ENCODE measurements around the gene PI4KA. TPM values are rescaled to one million over a fixed set of nuclear protein-coding genes. Genes with fewer than 3 reads are reported as not detected.

Gene PI4KA
- total RNA-seq, 4 donors from 2014 or later = 44.7 to 136 (median 67.7) TPM

DNA sequence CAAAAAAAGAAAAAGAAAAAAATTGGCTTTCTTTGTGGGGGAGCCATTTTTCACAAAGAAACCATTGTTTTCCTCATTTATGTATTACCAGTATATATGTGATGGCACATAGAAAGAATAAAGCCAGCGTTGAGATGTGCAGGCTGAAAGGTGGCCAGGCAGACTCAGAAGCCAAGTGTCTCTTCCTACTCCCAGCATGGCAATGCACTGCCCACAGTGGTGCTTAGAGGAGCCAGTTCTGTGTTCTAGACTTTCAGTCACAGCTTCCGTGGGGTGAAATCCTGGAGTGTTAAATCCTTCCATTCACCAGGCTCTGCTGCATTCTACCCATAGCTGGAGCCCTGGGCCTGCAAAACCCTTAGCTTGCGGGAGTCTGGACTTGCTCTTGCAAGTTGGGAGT is 19.1 kb upstream of the PI4KA start:
- Histone ChIP-seq H3K27me3 (no peaks in the 10 kb centered on the region), H3K4me1 (no peaks in the 10 kb centered on the region), H3K4me3 (no peak overlapping the region), H3K36me3 (peaks cover 68% of the 10 kb centered on the region), H3K9me3 (no peaks in the 10 kb centered on the region), H3K27ac (no peak overlapping the region)
- no peak for DNase-seq (ENCODE audit: low spot score in 2 of 2)
- no peak for TF ChIP-seq POLR2AphosphoS5 (IDR thresholded peaks at IDR 0.05)
- TF ChIP-seq, protein P1, sequence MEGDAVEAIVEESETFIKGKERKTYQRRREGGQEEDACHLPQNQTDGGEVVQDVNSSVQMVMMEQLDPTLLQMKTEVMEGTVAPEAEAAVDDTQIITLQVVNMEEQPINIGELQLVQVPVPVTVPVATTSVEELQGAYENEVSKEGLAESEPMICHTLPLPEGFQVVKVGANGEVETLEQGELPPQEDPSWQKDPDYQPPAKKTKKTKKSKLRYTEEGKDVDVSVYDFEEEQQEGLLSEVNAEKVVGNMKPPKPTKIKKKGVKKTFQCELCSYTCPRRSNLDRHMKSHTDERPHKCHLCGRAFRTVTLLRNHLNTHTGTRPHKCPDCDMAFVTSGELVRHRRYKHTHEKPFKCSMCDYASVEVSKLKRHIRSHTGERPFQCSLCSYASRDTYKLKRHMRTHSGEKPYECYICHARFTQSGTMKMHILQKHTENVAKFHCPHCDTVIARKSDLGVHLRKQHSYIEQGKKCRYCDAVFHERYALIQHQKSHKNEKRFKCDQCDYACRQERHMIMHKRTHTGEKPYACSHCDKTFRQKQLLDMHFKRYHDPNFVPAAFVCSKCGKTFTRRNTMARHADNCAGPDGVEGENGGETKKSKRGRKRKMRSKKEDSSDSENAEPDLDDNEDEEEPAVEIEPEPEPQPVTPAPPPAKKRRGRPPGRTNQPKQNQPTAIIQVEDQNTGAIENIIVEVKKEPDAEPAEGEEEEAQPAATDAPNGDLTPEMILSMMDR (IDR thresholded peaks at IDR 0.05) = no peak
- no peak for TF ChIP-seq EP300 (IDR thresholded peaks at IDR 0.05)
- TF ChIP-seq POLR2A (IDR thresholded peaks at IDR 0.05) = no peak
- WGBS = 86% methylated on average over 3 of the region's 3 CpGs

DNA sequence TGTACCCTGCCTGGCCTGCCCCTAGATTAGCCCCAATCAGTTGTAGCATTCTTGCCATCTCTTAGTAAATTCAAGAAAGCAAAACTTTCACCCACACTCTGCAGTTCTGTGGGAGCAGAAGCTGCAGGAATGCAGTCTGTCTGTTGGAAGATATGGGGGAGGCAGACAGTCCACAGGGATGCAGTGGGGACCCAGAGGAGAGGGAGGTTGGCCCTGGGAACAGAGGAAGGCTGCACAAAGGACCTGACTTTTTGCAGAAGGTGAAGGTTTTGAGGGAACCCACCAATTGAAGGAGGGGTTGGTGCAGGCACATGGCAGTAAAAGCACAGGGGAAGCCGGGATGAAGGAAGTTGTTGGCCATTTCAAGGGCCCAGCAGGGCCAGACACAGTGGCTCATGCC is 16.7 kb upstream of the PI4KA start:
- Histone ChIP-seq H3K4me3 (no peak overlapping the region), H3K27me3 (no peaks in the 10 kb centered on the region), H3K9me3 (no peaks in the 10 kb centered on the region), H3K4me1 (no peaks in the 10 kb centered on the region), H3K36me3 (peaks cover 65% of the 10 kb centered on the region), H3K27ac (no peak overlapping the region)
- WGBS = 73% methylated on average over 1 of the region's 1 CpG
- TF ChIP-seq POLR2AphosphoS5 (IDR thresholded peaks at IDR 0.05) (no peak), POLR2A (IDR thresholded peaks at IDR 0.05) (no peak), EP300 (IDR thresholded peaks at IDR 0.05) (no peak)
- TF ChIP-seq, protein P1 (IDR thresholded peaks at IDR 0.05) = no peak
- DNase-seq (ENCODE audit: low spot score in 2 of 2) = no peak

DNA sequence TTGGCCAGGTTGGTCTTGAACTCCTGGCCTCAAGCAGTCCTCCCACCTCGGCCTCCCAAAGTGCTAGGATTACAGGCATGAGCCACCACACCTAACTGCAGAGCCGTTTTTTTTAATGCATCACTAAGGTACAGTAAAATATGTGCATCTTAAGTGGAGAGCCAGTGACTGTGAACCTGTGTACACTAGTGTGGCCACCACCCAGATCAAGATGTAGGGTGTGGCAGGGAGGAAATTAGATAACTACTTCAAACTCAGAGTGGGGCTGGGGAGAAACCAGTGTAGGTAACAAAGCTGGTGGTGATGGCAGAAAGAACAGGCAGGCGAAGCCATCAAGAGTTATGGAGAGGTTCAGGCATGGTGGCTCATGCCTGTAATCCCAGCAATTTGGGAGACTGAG is 14.6 kb upstream of the PI4KA start:
- Histone ChIP-seq H3K4me1 (no peaks in the 10 kb centered on the region), H3K9me3 (no peaks in the 10 kb centered on the region), H3K27me3 (no peaks in the 10 kb centered on the region), H3K4me3 (no peak overlapping the region), H3K36me3 (peaks cover 63% of the 10 kb centered on the region), H3K27ac (no peak overlapping the region)
- DNase-seq (ENCODE audit: low spot score in 2 of 2) = no peak
- 92% methylated on average over 3 of the region's 3 CpGs for WGBS
- no peak for TF ChIP-seq POLR2AphosphoS5 (IDR thresholded peaks at IDR 0.05)
- TF ChIP-seq POLR2A (IDR thresholded peaks at IDR 0.05) = no peak
- TF ChIP-seq, protein P1 (IDR thresholded peaks at IDR 0.05) = no peak
- TF ChIP-seq EP300 (IDR thresholded peaks at IDR 0.05) = no peak

DNA sequence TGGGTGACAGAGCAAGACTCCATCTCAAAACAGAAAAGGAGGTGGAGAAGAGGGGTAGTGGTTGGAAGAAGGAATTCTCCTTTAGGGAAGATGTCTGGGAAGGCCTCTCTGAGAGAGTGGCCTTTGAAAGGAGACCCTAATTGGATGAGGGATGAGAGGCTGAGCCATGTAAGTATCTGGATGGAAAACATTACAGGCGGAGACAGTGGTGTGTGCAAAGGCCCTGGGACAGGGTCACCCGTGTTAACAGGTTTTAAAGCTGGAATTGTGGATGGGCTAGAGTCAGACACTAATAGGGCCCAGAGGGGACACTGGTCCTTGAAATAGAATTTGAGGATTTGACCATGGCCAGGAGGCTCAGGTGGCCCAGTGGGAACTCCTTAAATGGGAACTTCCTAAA is 10.6 kb upstream of the PI4KA start:
- DNase-seq (ENCODE audit: low spot score in 2 of 2) = no peak

DNA sequence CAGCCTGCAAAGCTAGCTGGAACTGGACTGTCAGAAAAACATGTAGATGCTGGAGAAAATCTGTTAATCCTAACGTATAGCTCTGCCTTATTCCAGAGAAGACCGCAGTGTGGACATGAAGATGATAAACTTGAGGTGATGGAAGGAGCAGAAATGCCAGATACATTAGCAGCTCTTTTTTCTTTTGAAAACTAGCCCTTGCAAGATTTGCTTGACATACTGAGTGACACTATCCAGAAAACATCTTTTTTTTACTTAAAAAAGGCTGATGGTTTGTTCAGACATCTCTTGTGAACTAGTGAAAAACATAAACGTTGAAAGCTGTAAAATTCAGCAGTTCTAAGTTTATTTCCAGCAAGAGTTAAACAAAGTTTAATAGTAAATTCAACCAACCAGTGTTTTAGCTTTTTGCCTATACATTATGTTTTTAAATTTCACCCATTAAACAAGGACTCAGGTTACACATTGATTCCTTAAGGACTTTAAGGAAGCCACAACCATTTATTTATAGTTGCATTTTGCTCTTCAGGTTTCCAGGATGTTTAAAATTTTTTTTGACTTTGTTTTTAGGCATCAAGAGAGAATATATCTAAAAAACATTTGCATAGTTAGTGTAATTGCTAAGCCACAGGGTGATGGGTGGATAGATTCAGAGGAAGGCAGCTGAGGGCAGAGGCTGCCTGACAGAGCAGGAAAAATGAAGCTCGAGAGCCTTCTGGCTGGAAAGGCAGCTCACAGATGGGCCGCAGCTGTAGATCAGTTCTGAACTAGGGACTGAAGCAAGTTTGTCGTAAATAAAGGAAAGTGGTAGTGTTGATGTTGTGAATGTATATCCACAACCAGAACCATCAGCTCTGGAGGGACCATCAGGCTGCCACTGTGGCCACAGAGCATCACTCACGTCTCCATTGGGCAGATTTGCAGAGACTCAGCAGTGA is 9.7 kb upstream of the PI4KA start:
- Histone ChIP-seq H3K36me3 (peaks cover 33% of the 10 kb centered on the region), H3K27me3 (no peaks in the 10 kb centered on the region), H3K4me1 (peaks cover 38% of the 10 kb centered on the region), H3K9me3 (no peaks in the 10 kb centered on the region), H3K4me3 (no peak overlapping the region), H3K27ac (peak overlapping the region; percentile 78)
- TF ChIP-seq, protein P1 (IDR thresholded peaks at IDR 0.05) = no peak
- 78% methylated on average over 7 of the region's 7 CpGs for WGBS
- no peak for DNase-seq (ENCODE audit: low spot score in 2 of 2)

More for the DNA sequence above, 10.6 kb upstream of the PI4KA start:
- Histone ChIP-seq H3K9me3 (no peaks in the 10 kb centered on the region), H3K4me1 (peaks cover 30% of the 10 kb centered on the region), H3K4me3 (no peak overlapping the region), H3K27ac (no peak overlapping the region), H3K27me3 (no peaks in the 10 kb centered on the region), H3K36me3 (peaks cover 34% of the 10 kb centered on the region)
- TF ChIP-seq POLR2A (IDR thresholded peaks at IDR 0.05) = no peak
- WGBS = 98% methylated on average over 2 of the region's 2 CpGs
